Endodermal cell (in vitro differentiated cells): ENCODE data around the gene ZNF124. TPM values are rescaled to one million over a fixed set of nuclear protein-coding genes. Genes with fewer than 3 reads are reported as not detected.
"Not testable (repeated sequence)": the region's sequence is repeated elsewhere in the genome, so short reads cannot be mapped to it uniquely, and the experiment has no call there.

ENCODE experiments used
- DNase-seq: peaks from one replicate; pipeline ENCODE4 v3.0.0-alpha.2; 2017
- H3K27ac ChIP-seq: 2 replicates; pipeline ENCODE4 v1.5.1; 2013; ENCODE audit warnings: mild to moderate bottlenecking, low read depth, low read length, moderate library complexity
- H3K27me3 ChIP-seq: 2 replicates; pipeline ENCODE4 v1.6.1; 2013; ENCODE audit warnings: mild to moderate bottlenecking, low read length, moderate library complexity; ENCODE audit not compliant: insufficient read depth, control insufficient read depth, poor library complexity, severe bottlenecking
- H3K36me3 ChIP-seq: 2 replicates; pipeline ENCODE4 v1.7.0; 2013; ENCODE audit warnings: mild to moderate bottlenecking, low read length, moderate library complexity; ENCODE audit not compliant: control insufficient read depth, insufficient read depth
- H3K4me1 ChIP-seq: one replicate; pipeline ENCODE4 v1.7.0; 2013; ENCODE audit warnings: low read length; ENCODE audit not compliant: control insufficient read depth, insufficient read depth
- H3K4me3 ChIP-seq: 2 replicates; pipeline ENCODE4 v1.5.1; 2013; ENCODE audit warnings: mild to moderate bottlenecking, low read length, moderate library complexity
- H3K9ac ChIP-seq: 2 replicates; pipeline ENCODE4 v1.6.1; 2013; ENCODE audit warnings: mild to moderate bottlenecking, low read length, moderate library complexity; ENCODE audit not compliant: poor library complexity, severe bottlenecking; ENCODE audit errors: extremely low read depth
- H3K9me3 ChIP-seq: 2 replicates; pipeline ENCODE4 v1.6.1; 2013; ENCODE audit warnings: mild to moderate bottlenecking, low read length, moderate library complexity; ENCODE audit not compliant: control insufficient read depth
- H3K27ac Mint-ChIP-seq: 2 replicates; pipeline ENCODE4 v1.8.0; 2020; ENCODE audit warnings: mixed read lengths
- H3K27me3 Mint-ChIP-seq: 2 replicates; pipeline ENCODE4 v1.8.0; 2021; ENCODE audit warnings: mild to moderate bottlenecking, mixed read lengths; ENCODE audit not compliant: insufficient read depth
- H3K36me3 Mint-ChIP-seq: 2 replicates; pipeline ENCODE4 v1.8.0; 2020; ENCODE audit warnings: low read depth, mixed read lengths
- H3K4me1 Mint-ChIP-seq: 2 replicates; pipeline ENCODE4 v1.8.0; 2020; ENCODE audit warnings: mixed read lengths
- H3K4me3 Mint-ChIP-seq: 2 replicates; pipeline ENCODE4 v1.8.0; 2020; ENCODE audit warnings: mild to moderate bottlenecking, moderate library complexity, mixed read lengths
- H3K9me3 Mint-ChIP-seq: 2 replicates; pipeline ENCODE4 v1.8.0; 2020; ENCODE audit warnings: mild to moderate bottlenecking, mixed read lengths
- CTCF ChIP-seq: fragments of 200-600 bp; sonication (generic); conservative IDR thresholded peaks from 2 replicates; pipeline ENCODE4 v1.5.0; 2021; ENCODE audit warnings: antibody characterized with exemption, mild to moderate bottlenecking
- WGBS, 2 experiments: methylation state at CpG; one replicate each; pipeline versions ENCODE4 v1.1.5 to v1.1.7; 2013; ENCODE audit warnings: missing lambda C conversion rate in 2 of 2, mixed read lengths in 1 of 2; ENCODE audit not compliant: insufficient coverage in 1 of 2, insufficient read length in 1 of 2; 5-methylcytosine and 5-hydroxymethylcytosine counted together
- total RNA-seq, 2 donors: library from RNA; stranded (reverse); fragmentation: NEBNext Ultra II Directional in 1 of 2; extraction: Animal tissue kit (Norgen Biotek cat#: 25700) in 1 of 2; gene quantifications; 2 replicates in 1 of 2; 3 replicates in 1 of 2; pipeline ENCODE4 v1.2.1, GENCODE V29; 2021

The ZNF124 gene
- total RNA-seq, 2 donors from 2014 or later: 93.3 to 101 TPM

GRCh38 chr1:247121382-247121781 lies 50.4 kb downstream of the ZNF124 start:
- no peak overlapping the region for H3K27ac Mint-ChIP-seq
- no peaks in the 10 kb centered on the region for H3K4me1 Mint-ChIP-seq
- 87 to 88% methylated on average over 5 to 6 of the region's 6 CpGs for WGBS, 2 experiments
- Histone ChIP-seq H3K4me3 (no peak overlapping the region), H3K9me3 (no peaks in the 10 kb centered on the region), H3K27ac (no peak overlapping the region), H3K4me1 (no peaks in the 10 kb centered on the region), H3K27me3 (no peaks in the 10 kb centered on the region), H3K9ac (no peak overlapping the region), H3K36me3 (peaks cover 6% of the 10 kb centered on the region)
- no peak for TF ChIP-seq CTCF
- H3K27me3 Mint-ChIP-seq: peaks cover 16% of the 10 kb centered on the region
- no peak for DNase-seq
- H3K36me3 Mint-ChIP-seq: no peaks in the 10 kb centered on the region
- H3K9me3 Mint-ChIP-seq: peaks cover 9% of the 10 kb centered on the region
- H3K4me3 Mint-ChIP-seq: no peak overlapping the region

DNA sequence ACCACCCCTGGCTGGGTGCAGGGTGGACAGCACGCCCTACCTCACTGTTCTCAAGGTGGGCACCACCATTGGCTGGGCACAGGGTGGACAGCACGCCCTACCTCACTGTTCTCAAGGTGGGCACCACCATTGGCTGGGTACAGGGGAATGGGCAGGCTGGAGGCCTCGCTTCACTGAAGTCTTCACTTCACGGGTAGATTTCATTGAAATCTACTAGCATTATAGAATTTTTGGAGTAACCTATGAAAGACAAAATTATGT lies 51.5 kb downstream of the ZNF124 start:
- 63 to 84% methylated on average over 2 to 4 of the region's 4 CpGs for WGBS, 2 experiments
- not testable (repeated sequence) for H3K27ac Mint-ChIP-seq, H3K9me3 ChIP-seq, H3K4me3 Mint-ChIP-seq, H3K4me1 ChIP-seq, H3K4me3 ChIP-seq, H3K27me3 ChIP-seq, H3K4me1 Mint-ChIP-seq, H3K9ac ChIP-seq, DNase-seq, H3K36me3 Mint-ChIP-seq, H3K9me3 Mint-ChIP-seq, H3K27ac ChIP-seq, H3K36me3 ChIP-seq
- peaks cover 16% of the 10 kb centered on the region for H3K27me3 Mint-ChIP-seq

- WGBS, 2 experiments: 92 to 97% methylated on average over 18 to 22 of the region's 22 CpGs
- Histone ChIP-seq H3K27me3 (no peaks in the 10 kb centered on the region), H3K9me3 (no peaks in the 10 kb centered on the region), H3K9ac (no peak overlapping the region), H3K4me1 (no peaks in the 10 kb centered on the region), H3K27ac (no peak overlapping the region), H3K36me3 (no peaks in the 10 kb centered on the region), H3K4me3 (no peak overlapping the region)
- TF ChIP-seq CTCF: no peak
- peaks cover 6% of the 10 kb centered on the region for H3K9me3 Mint-ChIP-seq
- H3K4me1 Mint-ChIP-seq: no peaks in the 10 kb centered on the region
- H3K27me3 Mint-ChIP-seq: peaks cover 18% of the 10 kb centered on the region
- no peak overlapping the region for H3K4me3 Mint-ChIP-seq
- no peak overlapping the region for H3K27ac Mint-ChIP-seq
- no peak for DNase-seq
- no peaks in the 10 kb centered on the region for H3K36me3 Mint-ChIP-seq
These were observed 52.0 kb downstream of the ZNF124 start for GRCh38 chr1:247119600-247120407.
